Measurements from ENCODE around the gene DBNL. TPM values are rescaled to one million over a fixed set of nuclear protein-coding genes. Genes with fewer than 3 reads are reported as not detected.
"Not testable (repeated sequence)": the region's sequence is repeated elsewhere in the genome, so short reads cannot be mapped to it uniquely, and the experiment has no call there.

DBNL gene
- total RNA-seq: 100 to 1,000 TPM in 1 of 4 donors, 10 to 100 TPM in 3; 95.7 to 133 (median 98.2) TPM

DNA sequence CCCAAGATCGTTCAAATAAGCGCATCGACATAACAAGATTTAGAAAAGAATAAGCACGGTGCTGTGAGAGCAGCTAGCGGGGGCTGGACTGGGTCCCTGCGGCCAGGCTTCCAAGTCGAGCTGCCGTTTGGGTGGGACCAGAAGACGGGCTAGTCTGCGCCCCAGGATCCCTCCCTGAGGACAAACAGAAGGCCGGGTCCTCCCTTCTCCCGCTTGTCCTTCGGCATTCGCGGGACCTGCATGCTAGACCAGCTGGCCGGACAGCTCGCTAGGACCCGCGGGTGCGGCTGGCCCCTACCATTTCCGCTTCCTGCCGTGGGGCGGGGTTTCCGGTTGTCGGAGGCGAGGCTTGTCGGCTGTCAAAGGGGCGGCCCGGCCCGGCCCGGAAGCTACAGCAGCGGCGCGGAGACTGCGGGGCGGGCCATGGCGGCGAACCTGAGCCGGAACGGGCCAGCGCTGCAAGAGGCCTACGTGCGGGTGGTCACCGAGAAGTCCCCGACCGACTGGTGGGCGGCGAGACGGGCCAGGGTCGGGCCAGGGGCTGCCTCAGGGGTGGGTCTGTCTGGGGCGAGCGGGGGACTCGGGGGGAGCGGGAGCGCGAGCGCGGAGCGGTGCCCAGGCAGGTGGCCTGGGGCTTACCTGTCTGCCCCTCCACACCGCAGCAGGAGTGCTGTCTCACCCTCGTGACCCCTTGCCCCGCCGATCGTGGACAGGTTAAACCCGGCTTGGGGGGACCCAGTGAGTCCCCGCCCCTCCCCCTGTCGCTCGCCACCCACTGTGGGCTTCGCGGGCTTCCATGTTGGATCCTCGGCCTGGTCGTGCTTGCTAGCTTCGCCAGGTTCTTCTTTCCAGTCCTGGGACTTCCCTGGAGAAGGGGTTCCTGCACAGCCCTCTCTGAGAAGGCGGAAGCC is at the start of gene DBNL:
Gene DBNL (plus strand): TSS at position 388 of the 911 bp plus-strand sequence. CDS start 36 bp downstream, at position 424.
- Histone ChIP-seq H3K4me1 (peaks cover 41% of the 10 kb centered on the region), H3K9me3 (no peaks in the 10 kb centered on the region), H3K4me3 (peak within 1 kb of the TSS; percentile 90), H3K27me3 (no peaks in the 10 kb centered on the region), H3K27ac (peak within 1 kb of the TSS; percentile 92), H3K36me3 (peaks cover under 1% of the 10 kb centered on the region)
- DNase-seq (ENCODE audit: low spot score in 2 of 2): peak; percentile 97 to 98
- 0% methylated on average over 12 of the region's 74 CpGs for WGBS
- TF ChIP-seq EP300 (IDR thresholded peaks at IDR 0.05): no peak
- TF ChIP-seq POLR2A (IDR thresholded peaks at IDR 0.05): peak in 1 of 2 donors; percentile 63
- TF ChIP-seq POLR2AphosphoS5 (IDR thresholded peaks at IDR 0.05): peak in 2 of 3 donors; percentile 53 to 84

DNA sequence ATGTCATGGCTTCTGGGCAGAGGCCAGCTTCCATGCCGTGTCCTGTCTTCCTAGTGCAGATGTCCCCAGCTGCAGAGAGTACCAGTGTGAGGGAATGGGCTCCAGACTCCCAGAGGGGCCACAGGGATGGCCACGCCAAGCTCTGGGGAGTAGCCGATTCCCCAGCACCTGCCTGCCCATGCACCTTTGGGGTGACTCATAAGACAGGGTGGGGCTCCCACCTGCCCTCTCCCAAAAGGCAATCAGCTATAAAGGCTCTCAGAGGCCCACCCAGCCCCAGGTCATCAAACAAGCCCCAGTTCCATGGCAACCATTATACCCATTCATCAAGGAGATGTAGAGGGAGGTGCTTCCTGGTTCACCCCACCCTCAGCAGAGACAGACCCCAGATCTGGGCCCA is 47.0 kb upstream of the DBNL start, which contains the start of gene SPDYE1:
Gene SPDYE1 (plus strand): TSS at position 366 of the 400 bp plus-strand sequence. CDS start 2,053 bp downstream, outside the sequence.
- not testable (repeated sequence) for H3K27me3 ChIP-seq; H3K9me3 ChIP-seq; H3K27ac ChIP-seq; H3K36me3 ChIP-seq; H3K4me1 ChIP-seq; DNase-seq (ENCODE audit: low spot score in 2 of 2); H3K4me3 ChIP-seq
- WGBS: no CpG with 5 or more reads among the region's 3 CpGs

DNA sequence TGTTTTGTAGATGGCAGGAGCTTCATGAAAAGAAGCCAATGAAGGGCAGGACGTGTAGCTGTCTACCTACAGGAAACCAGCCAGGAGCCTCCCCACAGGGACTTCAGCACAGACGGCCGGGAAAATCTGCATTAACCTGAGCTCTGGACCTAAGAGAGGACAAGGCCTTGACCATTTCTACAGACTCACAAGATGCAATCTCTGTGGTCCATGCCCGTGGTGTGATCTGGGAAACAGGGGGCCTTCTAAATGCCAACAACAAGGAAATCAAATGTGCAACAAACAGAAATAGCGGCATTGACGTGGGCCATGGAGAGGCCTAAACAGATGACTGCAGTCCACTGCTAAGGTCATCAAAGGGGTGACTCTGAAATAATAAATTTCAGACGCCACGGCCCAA is 32.4 kb upstream of the DBNL start:
- H3K27ac ChIP-seq; H3K4me3 ChIP-seq; DNase-seq (ENCODE audit: low spot score in 2 of 2); H3K27me3 ChIP-seq; H3K9me3 ChIP-seq; H3K4me1 ChIP-seq: not testable (repeated sequence)
- 82% methylated on average over 7 of the region's 8 CpGs for WGBS
- H3K36me3 ChIP-seq: peaks cover 26% of the 10 kb centered on the region

DNA sequence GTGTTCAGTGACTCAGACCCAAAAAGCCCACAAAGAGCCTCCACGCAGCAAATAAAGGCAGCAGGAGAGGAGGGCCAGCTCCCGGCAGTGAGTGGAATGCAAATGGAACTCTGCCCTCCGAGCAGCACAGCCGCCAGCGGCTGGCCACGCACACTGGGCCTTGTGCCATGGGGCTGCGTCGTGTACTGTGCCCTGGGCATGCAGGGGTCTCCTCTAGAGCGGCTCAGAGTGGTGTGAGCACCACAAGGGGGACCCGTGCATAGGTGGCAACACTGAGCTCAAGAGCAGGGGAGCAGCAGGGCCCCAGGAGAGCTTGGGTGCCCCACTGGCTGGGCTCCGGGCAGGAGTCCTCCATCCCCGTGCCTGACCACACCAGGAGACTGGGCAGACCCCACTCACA is 29.4 kb upstream of the DBNL start:
- Histone ChIP-seq H3K36me3 (peaks cover 16% of the 10 kb centered on the region), H3K4me1 (peaks cover 13% of the 10 kb centered on the region)
- H3K4me3 ChIP-seq; H3K27me3 ChIP-seq; H3K9me3 ChIP-seq; H3K27ac ChIP-seq; DNase-seq (ENCODE audit: low spot score in 2 of 2): not testable (repeated sequence)
- WGBS: no CpG with 5 or more reads among the region's 12 CpGs

- WGBS: 2% methylated on average over 40 of the region's 63 CpGs
- Histone ChIP-seq H3K27ac (peak overlapping the region; percentile 75), H3K4me1 (peaks cover 13% of the 10 kb centered on the region), H3K4me3 (peak overlapping the region; percentile 76)
- TF ChIP-seq, protein P1, sequence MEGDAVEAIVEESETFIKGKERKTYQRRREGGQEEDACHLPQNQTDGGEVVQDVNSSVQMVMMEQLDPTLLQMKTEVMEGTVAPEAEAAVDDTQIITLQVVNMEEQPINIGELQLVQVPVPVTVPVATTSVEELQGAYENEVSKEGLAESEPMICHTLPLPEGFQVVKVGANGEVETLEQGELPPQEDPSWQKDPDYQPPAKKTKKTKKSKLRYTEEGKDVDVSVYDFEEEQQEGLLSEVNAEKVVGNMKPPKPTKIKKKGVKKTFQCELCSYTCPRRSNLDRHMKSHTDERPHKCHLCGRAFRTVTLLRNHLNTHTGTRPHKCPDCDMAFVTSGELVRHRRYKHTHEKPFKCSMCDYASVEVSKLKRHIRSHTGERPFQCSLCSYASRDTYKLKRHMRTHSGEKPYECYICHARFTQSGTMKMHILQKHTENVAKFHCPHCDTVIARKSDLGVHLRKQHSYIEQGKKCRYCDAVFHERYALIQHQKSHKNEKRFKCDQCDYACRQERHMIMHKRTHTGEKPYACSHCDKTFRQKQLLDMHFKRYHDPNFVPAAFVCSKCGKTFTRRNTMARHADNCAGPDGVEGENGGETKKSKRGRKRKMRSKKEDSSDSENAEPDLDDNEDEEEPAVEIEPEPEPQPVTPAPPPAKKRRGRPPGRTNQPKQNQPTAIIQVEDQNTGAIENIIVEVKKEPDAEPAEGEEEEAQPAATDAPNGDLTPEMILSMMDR (IDR thresholded peaks at IDR 0.05): peak in 1 of 2 donors; percentile 79
- TF ChIP-seq POLR2A (IDR thresholded peaks at IDR 0.05) (peak in 1 of 2 donors; percentile 84), POLR2AphosphoS5 (IDR thresholded peaks at IDR 0.05) (peak in 1 of 3 donors; percentile 34)
- peak; percentile 98 for DNase-seq (ENCODE audit: low spot score in 2 of 2)
- H3K9me3 ChIP-seq, H3K36me3 ChIP-seq, H3K27me3 ChIP-seq: not testable (repeated sequence)
Observed at GRCh38 chr7:44018857-44019807, 25.4 kb upstream of the DBNL start.

DNA sequence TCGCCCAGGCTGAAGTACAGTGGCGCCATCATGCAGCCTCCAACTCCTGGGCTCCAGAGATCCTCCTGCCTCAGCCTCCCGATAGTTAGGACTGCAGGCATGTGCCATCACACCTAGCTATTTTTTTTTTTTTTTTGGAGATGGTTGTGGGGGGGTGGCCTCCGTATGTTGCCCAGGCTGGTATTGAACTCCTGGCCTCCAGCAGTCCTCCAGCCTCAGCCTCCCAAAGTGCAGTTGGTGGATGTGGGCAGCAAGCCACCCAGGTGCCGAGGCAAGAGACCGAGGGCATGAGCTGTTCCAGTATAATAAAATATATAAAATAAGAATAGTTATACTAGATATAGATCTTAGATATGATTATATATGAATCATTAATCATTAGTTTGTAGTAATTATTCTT is 24.7 kb upstream of the DBNL start:
- not testable (repeated sequence) for H3K9me3 ChIP-seq; H3K36me3 ChIP-seq; H3K4me3 ChIP-seq; H3K27ac ChIP-seq; H3K27me3 ChIP-seq; DNase-seq (ENCODE audit: low spot score in 2 of 2)
- 68% methylated on average over 6 of the region's 6 CpGs for WGBS
- H3K4me1 ChIP-seq: peaks cover 13% of the 10 kb centered on the region

DNA sequence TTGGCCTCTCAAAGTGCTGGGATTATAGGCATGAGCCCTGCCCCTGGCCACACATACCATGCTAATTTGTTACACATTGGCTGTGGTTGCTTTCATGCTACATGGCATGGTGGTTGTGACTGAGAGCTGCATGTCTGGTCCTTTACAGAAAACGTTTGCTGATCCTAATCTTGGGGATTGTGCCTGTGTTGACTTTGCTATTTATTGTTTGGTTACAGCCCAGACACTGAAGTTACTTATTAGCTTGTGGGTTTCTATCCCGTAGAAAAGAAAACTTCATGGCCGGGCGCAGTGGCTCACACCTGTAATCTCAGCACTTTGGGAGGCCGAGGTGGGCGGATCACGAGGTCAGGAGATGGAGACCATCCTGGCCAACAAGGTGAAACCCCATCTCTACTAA is 22.4 kb upstream of the DBNL start:
- not testable (repeated sequence) for H3K9me3 ChIP-seq; DNase-seq (ENCODE audit: low spot score in 2 of 2); H3K27me3 ChIP-seq; H3K27ac ChIP-seq; H3K4me3 ChIP-seq; H3K36me3 ChIP-seq
- peaks cover 13% of the 10 kb centered on the region for H3K4me1 ChIP-seq
- WGBS: 93% methylated on average over 6 of the region's 7 CpGs

- not testable (repeated sequence) for H3K36me3 ChIP-seq; DNase-seq (ENCODE audit: low spot score in 2 of 2); H3K27ac ChIP-seq; H3K9me3 ChIP-seq; H3K27me3 ChIP-seq; H3K4me3 ChIP-seq
- WGBS: 65% methylated on average over 5 of the region's 6 CpGs
- peaks cover 10% of the 10 kb centered on the region for H3K4me1 ChIP-seq
Observed at GRCh38 chr7:44022796-44023467, 21.6 kb upstream of the DBNL start.

DNA sequence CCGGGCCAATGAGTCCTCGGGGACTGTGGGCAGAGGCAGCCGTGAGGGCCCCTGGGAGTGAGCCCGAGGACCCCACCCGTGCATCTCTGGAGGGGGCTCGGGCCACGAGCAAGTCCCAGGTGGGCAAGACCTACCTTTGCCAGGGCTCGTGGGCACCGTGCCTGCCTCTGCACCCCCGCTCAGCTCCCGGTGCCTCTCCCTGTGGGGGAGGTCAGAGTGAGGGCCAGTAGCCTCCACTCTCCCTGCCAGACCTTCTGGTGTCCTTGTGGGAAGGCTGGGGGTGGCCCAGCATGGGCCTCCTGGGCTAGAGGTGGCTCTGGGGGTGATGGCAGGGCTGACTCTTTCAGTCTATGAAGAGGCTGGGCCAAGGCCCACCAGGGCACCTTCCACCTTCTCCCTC is 15.1 kb upstream of the DBNL start:
- H3K9me3 ChIP-seq; H3K27ac ChIP-seq; H3K36me3 ChIP-seq; H3K4me1 ChIP-seq; H3K4me3 ChIP-seq; H3K27me3 ChIP-seq; DNase-seq (ENCODE audit: low spot score in 2 of 2): not testable (repeated sequence)
- no CpG with 5 or more reads among the region's 11 CpGs for WGBS

DNA sequence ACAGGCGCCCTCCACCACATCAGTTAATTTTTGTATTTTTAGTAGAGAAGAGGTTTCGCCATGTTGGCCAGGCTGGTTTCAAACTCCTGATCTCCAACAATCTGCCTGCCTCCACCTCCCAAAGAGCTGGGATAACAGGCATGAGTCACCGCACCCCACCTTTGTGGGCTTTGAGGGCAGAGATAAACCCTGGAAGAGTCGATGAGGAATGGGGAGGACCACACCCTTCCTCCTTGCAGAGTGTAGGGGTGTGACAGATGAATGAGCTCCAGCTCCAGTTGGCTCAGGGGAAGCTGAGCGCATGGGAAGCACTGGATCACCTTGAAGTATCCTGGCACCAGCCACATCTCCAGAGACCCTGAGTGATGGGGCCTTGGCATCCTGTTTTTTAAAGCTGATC is 14.5 kb upstream of the DBNL start:
- not testable (repeated sequence) for H3K36me3 ChIP-seq; DNase-seq (ENCODE audit: low spot score in 2 of 2); H3K27me3 ChIP-seq; H3K4me3 ChIP-seq; H3K4me1 ChIP-seq; H3K9me3 ChIP-seq; H3K27ac ChIP-seq
- no CpG with 5 or more reads among the region's 5 CpGs for WGBS

GRCh38 chr7:44031319-44031718 is 13.2 kb upstream of the DBNL start:
- H3K4me1 ChIP-seq, H3K4me3 ChIP-seq, H3K9me3 ChIP-seq, H3K27ac ChIP-seq, H3K36me3 ChIP-seq, H3K27me3 ChIP-seq: not testable (repeated sequence)
- peak in 1 of 2 donors; percentile 47 for DNase-seq (ENCODE audit: low spot score in 2 of 2)
- WGBS: 93% methylated on average over 12 of the region's 13 CpGs
